ENCODE results near the gene PARP11. TPM values are rescaled to one million over a fixed set of nuclear protein-coding genes. Genes with fewer than 3 reads are reported as not detected.

Gene PARP11
- total RNA-seq, 2 experiments from 2014 or later: 13.4 TPM

DNA sequence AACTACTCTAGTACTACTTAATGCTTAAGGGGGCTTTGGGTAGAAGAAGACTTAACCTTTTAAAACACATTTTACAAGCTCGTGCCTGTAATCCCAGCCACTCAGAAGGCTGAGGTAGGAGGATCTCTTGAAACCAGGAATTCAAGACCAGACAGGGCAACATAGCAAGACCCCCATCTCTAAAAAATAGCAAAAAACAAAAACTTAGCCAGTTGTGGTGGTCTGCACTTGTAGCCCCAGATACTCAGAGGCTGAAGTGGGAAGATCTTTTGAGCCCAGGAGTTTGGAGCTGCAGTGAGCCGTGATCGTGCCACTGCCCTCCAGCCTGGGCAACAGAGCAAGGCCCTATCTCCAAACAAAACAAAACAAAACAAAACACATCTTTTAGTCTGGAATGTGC lies 39.7 kb upstream of the PARP11 start:
- intact Hi-C loops (cut with DNase I, micrococcal nuclease): no loop called here
- no peak overlapping the region for H3K4me3 Mint-ChIP-seq
- H3K27me3 ChIP-seq (ENCODE audit: control insufficient read depth in 1 of 2, insufficient read depth in 2 of 2, low read length in 2 of 2): no peaks in the 10 kb centered on the region
- POLR2A ChIA-PET: interaction anchor here (1.3 kb wide), 1 partner anchor 27 kb away, joined by 3 read pairs; no protein-coding TSS in a partner anchor
- H3K4me1 ChIP-seq (ENCODE audit: insufficient read depth, low read length): peaks cover 3% of the 10 kb centered on the region
- peaks cover 43% of the 10 kb centered on the region for H3K36me3 Mint-ChIP-seq (ENCODE audit: low read depth)
- DNase-seq (no peak), ATAC-seq (ENCODE audit: poor library complexity) (no peak)
- H3K9me3 ChIP-seq (ENCODE audit: control insufficient read depth in 1 of 2, insufficient read depth in 1 of 2, low read length in 2 of 2): peaks cover 6 to 11% of the 10 kb centered on the region in 2 experiments
- H3K4me1 Mint-ChIP-seq (ENCODE audit: low read depth): peaks cover 33% of the 10 kb centered on the region
- TF ChIP-seq, protein P1, sequence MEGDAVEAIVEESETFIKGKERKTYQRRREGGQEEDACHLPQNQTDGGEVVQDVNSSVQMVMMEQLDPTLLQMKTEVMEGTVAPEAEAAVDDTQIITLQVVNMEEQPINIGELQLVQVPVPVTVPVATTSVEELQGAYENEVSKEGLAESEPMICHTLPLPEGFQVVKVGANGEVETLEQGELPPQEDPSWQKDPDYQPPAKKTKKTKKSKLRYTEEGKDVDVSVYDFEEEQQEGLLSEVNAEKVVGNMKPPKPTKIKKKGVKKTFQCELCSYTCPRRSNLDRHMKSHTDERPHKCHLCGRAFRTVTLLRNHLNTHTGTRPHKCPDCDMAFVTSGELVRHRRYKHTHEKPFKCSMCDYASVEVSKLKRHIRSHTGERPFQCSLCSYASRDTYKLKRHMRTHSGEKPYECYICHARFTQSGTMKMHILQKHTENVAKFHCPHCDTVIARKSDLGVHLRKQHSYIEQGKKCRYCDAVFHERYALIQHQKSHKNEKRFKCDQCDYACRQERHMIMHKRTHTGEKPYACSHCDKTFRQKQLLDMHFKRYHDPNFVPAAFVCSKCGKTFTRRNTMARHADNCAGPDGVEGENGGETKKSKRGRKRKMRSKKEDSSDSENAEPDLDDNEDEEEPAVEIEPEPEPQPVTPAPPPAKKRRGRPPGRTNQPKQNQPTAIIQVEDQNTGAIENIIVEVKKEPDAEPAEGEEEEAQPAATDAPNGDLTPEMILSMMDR (IDR thresholded peaks at IDR 0.05): no peak
- H3K9me3 Mint-ChIP-seq: peaks cover 8% of the 10 kb centered on the region
- no peak overlapping the region for H3K27ac ChIP-seq (ENCODE audit: low read depth in 1 of 2, low read length in 2 of 2)
- no peaks in the 10 kb centered on the region for H3K36me3 ChIP-seq (ENCODE audit: insufficient read depth, low read length)
- peak overlapping the region; percentile 57 for H3K27ac Mint-ChIP-seq
- CTCF ChIA-PET: no interaction called here
- no peaks in the 10 kb centered on the region for H3K27me3 Mint-ChIP-seq
- H3K4me3 ChIP-seq (ENCODE audit: low read length): no peak overlapping the region

DNA sequence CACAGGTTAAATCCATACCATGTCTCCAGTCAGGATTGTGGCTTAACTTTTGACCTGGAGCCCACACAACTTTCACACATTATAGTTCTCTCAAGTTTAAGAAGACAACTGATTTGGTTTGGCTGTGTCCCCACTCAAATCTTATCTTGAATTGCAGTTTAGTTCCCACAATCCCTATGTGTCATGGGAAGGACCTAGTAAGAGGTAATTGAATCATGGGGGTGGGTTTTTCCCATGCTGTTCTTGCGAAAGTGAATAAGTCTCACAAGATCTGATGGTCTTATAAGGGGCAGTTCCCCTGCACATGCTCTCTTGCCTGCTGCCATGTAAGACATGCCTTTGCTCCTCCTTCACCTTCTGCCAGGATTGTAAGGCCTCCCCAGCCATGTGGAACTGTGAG lies 38.2 kb upstream of the PARP11 start:
- Histone ChIP-seq H3K4me3 (ENCODE audit: low read length) (no peak overlapping the region), H3K36me3 (ENCODE audit: insufficient read depth, low read length) (no peaks in the 10 kb centered on the region), H3K9me3 (ENCODE audit: control insufficient read depth in 1 of 2, insufficient read depth in 1 of 2, low read length in 2 of 2) (peaks cover 6 to 11% of the 10 kb centered on the region in 2 experiments), H3K27me3 (ENCODE audit: control insufficient read depth in 1 of 2, insufficient read depth in 2 of 2, low read length in 2 of 2) (no peaks in the 10 kb centered on the region), H3K27ac (ENCODE audit: low read depth in 1 of 2, low read length in 2 of 2) (no peak overlapping the region), H3K4me1 (ENCODE audit: insufficient read depth, low read length) (peaks cover 10% of the 10 kb centered on the region)
- CTCF ChIA-PET: no interaction called here
- peaks cover 54% of the 10 kb centered on the region for H3K36me3 Mint-ChIP-seq (ENCODE audit: low read depth)
- TF ChIP-seq, protein P1 (IDR thresholded peaks at IDR 0.05): no peak
- POLR2A ChIA-PET: no interaction called here
- H3K4me3 Mint-ChIP-seq: no peak overlapping the region
- H3K9me3 Mint-ChIP-seq: peaks cover 8% of the 10 kb centered on the region
- intact Hi-C loops (cut with DNase I, micrococcal nuclease): no loop called here
- H3K27me3 Mint-ChIP-seq: no peaks in the 10 kb centered on the region
- ATAC-seq (ENCODE audit: poor library complexity) (no peak), DNase-seq (no peak)
- peak overlapping the region; percentile 51 for H3K27ac Mint-ChIP-seq
- peaks cover 46% of the 10 kb centered on the region for H3K4me1 Mint-ChIP-seq (ENCODE audit: low read depth)

DNA sequence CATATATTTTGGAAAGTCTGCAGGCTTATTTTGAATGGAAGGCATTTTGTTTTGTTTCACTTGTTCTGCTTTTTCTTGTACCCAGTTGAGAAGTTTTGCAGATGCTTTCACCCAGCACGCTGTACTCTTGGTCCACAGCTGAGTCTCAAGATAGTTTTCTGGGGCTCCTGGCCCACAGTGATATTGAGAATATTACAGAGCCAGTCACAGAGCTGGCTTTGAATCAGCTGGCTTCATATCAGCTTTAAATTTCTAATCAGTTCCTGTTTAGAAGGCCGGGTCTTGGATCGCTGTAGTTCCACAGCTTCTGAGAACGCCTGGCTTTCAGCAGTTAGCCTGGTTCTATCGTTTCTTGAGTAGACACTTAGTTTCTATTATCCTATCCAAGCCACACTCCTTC lies 32.5 kb upstream of the PARP11 start:
- Mint-ChIP-seq H3K27ac (peak overlapping the region; percentile 89), H3K27me3 (no peaks in the 10 kb centered on the region), H3K36me3 (ENCODE audit: low read depth) (peaks cover 35% of the 10 kb centered on the region), H3K4me3 (peak overlapping the region; percentile 94), H3K4me1 (ENCODE audit: low read depth) (peaks cover 56% of the 10 kb centered on the region), H3K9me3 (no peaks in the 10 kb centered on the region)
- no peaks in the 10 kb centered on the region for H3K36me3 ChIP-seq (ENCODE audit: insufficient read depth, low read length)
- peaks cover 0 to 3% of the 10 kb centered on the region in 2 experiments for H3K9me3 ChIP-seq (ENCODE audit: control insufficient read depth in 1 of 2, insufficient read depth in 1 of 2, low read length in 2 of 2)
- DNase-seq: peak in 1 of 14 experiments; percentile 20
- peak overlapping the region; percentile 41 to 61 for H3K27ac ChIP-seq (ENCODE audit: low read depth in 1 of 2, low read length in 2 of 2)
- POLR2A ChIA-PET: interaction anchor here (0.8 to 3.7 kb wide), 11 partner anchors 9 to 83 kb away, joined by 3 to 31 read pairs (median 5); no protein-coding TSS in a partner anchor
- ATAC-seq (ENCODE audit: poor library complexity): peak; percentile 26
- CTCF ChIA-PET: interaction anchor here (1.0 to 1.1 kb wide), 2 partner anchors 14 to 57 kb away, joined by 3 to 4 read pairs; no protein-coding TSS in a partner anchor
- peaks cover 16% of the 10 kb centered on the region for H3K4me1 ChIP-seq (ENCODE audit: insufficient read depth, low read length)
- TF ChIP-seq, protein P1 (IDR thresholded peaks at IDR 0.05): no peak
- intact Hi-C loops (cut with DNase I, micrococcal nuclease): loop anchor here in 1 of 2 experiments (2.0 kb wide), 1 partner anchor 57 kb away; no protein-coding TSS in a partner anchor
- no peaks in the 10 kb centered on the region for H3K27me3 ChIP-seq (ENCODE audit: control insufficient read depth in 1 of 2, insufficient read depth in 2 of 2, low read length in 2 of 2)
- H3K4me3 ChIP-seq (ENCODE audit: low read length): peak overlapping the region; percentile 60
